Neural progenitor cell (in vitro differentiated cells): Measurements from ENCODE around the gene ARHGAP33.

ENCODE experiments used
- EZH2 ChIP-seq: fragments of 200-600 bp; sonication (generic); IDR thresholded peaks from 2 replicates; pipeline ENCODE4 v1.6.1; 2017; ENCODE audit warnings: antibody characterized with exemption, mild to moderate bottlenecking, moderate library complexity
- TF ChIP-seq, protein P1 (sequence below): fragments of 200-600 bp; sonication (generic); IDR thresholded peaks from 2 replicates; pipeline ENCODE4 v1.5.1; 2017; ENCODE audit warnings: antibody characterized with exemption, mild to moderate bottlenecking

DNA sequence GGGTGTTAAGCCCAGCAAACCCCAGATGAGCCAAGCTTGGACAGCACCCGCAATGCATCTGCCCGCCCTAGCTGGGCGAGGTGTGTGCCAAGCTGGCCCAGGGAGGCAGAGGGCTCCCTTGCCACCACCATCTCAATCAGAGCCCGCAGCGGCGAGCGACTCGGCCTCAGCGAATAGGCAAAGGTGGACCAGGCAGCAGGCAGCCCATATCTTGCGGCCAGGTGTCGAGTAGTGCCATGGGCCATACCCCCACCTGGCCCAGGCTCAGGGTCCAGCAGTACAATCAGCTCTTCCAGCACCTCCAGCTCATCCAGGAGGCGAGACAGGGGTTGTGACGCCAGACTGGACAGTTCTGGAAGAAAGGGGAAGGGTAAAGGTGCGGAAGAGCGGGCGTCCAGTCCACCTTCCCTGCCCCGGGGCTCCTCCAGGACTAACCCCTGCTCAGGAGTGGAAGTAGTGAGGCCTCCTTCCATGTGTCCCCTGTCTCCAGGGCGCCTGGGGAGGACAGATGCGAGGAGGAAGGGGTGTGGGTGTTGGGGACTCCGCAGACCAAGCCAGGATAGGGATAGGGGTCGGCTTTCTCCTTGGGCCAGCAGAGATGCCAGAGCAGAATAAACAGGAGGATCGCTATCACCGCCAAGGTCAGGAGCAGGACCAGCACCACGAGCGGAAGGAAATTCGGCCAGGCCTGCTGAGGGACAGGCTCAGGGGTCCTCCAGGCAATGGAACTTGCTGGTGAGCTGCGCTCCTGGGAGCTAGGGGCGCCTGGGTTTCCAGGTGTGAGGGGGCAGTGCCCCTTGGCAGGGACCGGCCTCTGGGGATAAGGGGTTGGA lies 35.9 kb upstream of the ARHGAP33 start:
- TF ChIP-seq, protein P1, sequence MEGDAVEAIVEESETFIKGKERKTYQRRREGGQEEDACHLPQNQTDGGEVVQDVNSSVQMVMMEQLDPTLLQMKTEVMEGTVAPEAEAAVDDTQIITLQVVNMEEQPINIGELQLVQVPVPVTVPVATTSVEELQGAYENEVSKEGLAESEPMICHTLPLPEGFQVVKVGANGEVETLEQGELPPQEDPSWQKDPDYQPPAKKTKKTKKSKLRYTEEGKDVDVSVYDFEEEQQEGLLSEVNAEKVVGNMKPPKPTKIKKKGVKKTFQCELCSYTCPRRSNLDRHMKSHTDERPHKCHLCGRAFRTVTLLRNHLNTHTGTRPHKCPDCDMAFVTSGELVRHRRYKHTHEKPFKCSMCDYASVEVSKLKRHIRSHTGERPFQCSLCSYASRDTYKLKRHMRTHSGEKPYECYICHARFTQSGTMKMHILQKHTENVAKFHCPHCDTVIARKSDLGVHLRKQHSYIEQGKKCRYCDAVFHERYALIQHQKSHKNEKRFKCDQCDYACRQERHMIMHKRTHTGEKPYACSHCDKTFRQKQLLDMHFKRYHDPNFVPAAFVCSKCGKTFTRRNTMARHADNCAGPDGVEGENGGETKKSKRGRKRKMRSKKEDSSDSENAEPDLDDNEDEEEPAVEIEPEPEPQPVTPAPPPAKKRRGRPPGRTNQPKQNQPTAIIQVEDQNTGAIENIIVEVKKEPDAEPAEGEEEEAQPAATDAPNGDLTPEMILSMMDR: no peak
- TF ChIP-seq EZH2: no peak
